ENCODE data around the gene PLSCR4. TPM values are rescaled to one million over a fixed set of nuclear protein-coding genes. Genes with fewer than 3 reads are reported as not detected.

The PLSCR4 gene
- total and polyA plus RNA-seq, 12 donors = 4.6 to 16.4 (median 10.2) TPM

- no peak for TF ChIP-seq CTCF (IDR thresholded peaks at IDR 0.05)
- H3K27me3 ChIP-seq = no peaks in the 10 kb centered on the region
- ATAC-seq (no peak), DNase-seq (no peak)
- H3K4me3 ChIP-seq = no peak overlapping the region
- peaks cover 0 to 13% (median 0%) of the 10 kb centered on the region in 9 donors for H3K36me3 ChIP-seq
- H3K4me1 ChIP-seq = peaks cover 0 to 87% (median 56%) of the 10 kb centered on the region in 9 donors
- peak overlapping the region in 5 of 10 donors; percentile 8 to 98 (median 38) for H3K27ac ChIP-seq
- 96 to 100% methylated on average over 1 of the region's 1 CpG for WGBS, 2 donors
- intact Hi-C loops (cut with DNase I) = no loop called here
- no peaks in the 10 kb centered on the region for H3K9me3 ChIP-seq
Observed at GRCh38 chr3:146154316-146154715, 96.6 kb downstream of the PLSCR4 start.

DNA sequence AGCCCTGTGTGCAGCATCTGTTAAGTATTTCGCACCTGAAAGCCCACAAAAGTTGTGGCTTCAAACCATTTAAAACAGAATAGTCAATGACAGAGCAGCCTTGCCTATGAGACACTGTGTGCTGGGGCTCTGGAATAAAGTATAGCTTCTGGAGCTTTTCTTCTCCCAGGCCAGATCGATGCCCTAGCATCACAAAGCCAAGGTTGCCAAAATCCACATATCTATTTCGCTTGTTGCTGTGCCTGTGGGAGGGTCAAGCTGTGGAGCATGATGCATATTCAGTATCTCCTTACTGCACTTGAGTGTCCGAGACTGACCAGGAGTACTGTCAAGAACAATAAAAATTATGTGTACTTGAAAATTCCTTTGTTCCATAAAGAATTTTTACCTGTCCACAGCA is 97.5 kb downstream of the PLSCR4 start:
- Histone ChIP-seq H3K4me1 (peaks cover 0 to 87% (median 57%) of the 10 kb centered on the region in 9 donors), H3K27me3 (no peaks in the 10 kb centered on the region), H3K36me3 (peaks cover 0 to 13% (median 0%) of the 10 kb centered on the region in 9 donors), H3K4me3 (no peak overlapping the region), H3K27ac (peak overlapping the region in 4 of 10 donors; percentile 24 to 74 (median 39)), H3K9me3 (no peaks in the 10 kb centered on the region)
- TF ChIP-seq CTCF (IDR thresholded peaks at IDR 0.05) = no peak
- intact Hi-C loops (cut with DNase I) = no loop called here
- ATAC-seq (no peak), DNase-seq (no peak)
- WGBS, 2 donors = 65 to 69% methylated on average over 4 of the region's 4 CpGs

DNA sequence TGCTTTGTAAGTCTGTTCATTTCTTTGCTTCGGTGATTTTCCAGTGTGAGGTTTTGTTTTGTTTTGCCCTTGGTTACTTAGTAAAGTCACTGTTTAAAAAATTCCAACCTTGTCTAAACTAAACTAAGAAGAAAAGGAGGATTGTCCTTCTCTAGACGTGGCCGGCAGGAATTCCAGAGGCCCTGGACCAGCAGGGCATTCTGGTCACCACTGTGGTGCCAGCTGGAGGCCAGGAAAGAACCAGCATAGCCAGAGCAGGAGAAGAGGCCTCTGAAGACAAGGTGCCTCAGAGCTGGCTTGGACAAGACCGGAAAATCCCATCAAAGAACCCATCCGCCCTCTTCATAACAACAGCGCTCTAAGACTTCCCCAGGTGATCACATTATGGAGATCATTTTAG is 98.1 kb downstream of the PLSCR4 start:
- H3K27me3 ChIP-seq = no peaks in the 10 kb centered on the region
- 73 to 79% methylated on average over 6 of the region's 6 CpGs for WGBS, 2 donors
- ATAC-seq (peak in 5 of 8 donors; percentile 33 to 60 (median 50)), DNase-seq (no peak)
- intact Hi-C loops (cut with DNase I) = no loop called here
- peaks cover 0 to 13% (median 0%) of the 10 kb centered on the region in 9 donors for H3K36me3 ChIP-seq
- peak overlapping the region in 6 of 10 donors; percentile 17 to 74 (median 38) for H3K27ac ChIP-seq
- no peaks in the 10 kb centered on the region for H3K9me3 ChIP-seq
- H3K4me3 ChIP-seq = no peak overlapping the region
- peaks cover 0 to 82% (median 53%) of the 10 kb centered on the region in 9 donors for H3K4me1 ChIP-seq
- no peak for TF ChIP-seq CTCF (IDR thresholded peaks at IDR 0.05)

GRCh38 chr3:146148468-146148931 is 102.4 kb downstream of the PLSCR4 start:
- Histone ChIP-seq H3K4me1 (peaks cover 0 to 57% (median 24%) of the 10 kb centered on the region in 9 donors), H3K36me3 (peaks cover 0 to 13% (median 0%) of the 10 kb centered on the region in 9 donors), H3K9me3 (no peaks in the 10 kb centered on the region), H3K4me3 (no peak overlapping the region), H3K27me3 (no peaks in the 10 kb centered on the region), H3K27ac (no peak overlapping the region)
- peak in 4 of 9 donors; percentile 24 to 45 (median 39) for TF ChIP-seq CTCF (IDR thresholded peaks at IDR 0.05)
- peak in 1 of 8 donors; percentile 54 for ATAC-seq
- intact Hi-C loops (cut with DNase I) = no loop called here
- DNase-seq = no peak
- 79 to 93% methylated on average over 1 of the region's 1 CpG for WGBS, 2 donors

Data from heart right ventricle (tissue), 16 donors.